Spleen (tissue), 11 donors: Measurements from ENCODE around the gene MRPS22. TPM values are rescaled to one million over a fixed set of nuclear protein-coding genes. Genes with fewer than 3 reads are reported as not detected.

ENCODE experiments used
- DNase-seq: peaks from one replicate; pipeline ENCODE4 v3.0.0-alpha.2; 2020
- H3K27ac ChIP-seq, 8 donors: fragments of 200-600 bp; sonication (generic) in 7 of 8; 1 replicate in 4 of 8; 2 replicates in 4 of 8; pipeline versions ENCODE4 v1.5.0 to v1.8.0; 2016 to 2021; ENCODE audit warnings: inconsistent platforms in 4 of 8, mild to moderate bottlenecking in 4 of 8, moderate library complexity in 1 of 8
- H3K27me3 ChIP-seq, 7 donors: fragments of 200-600 bp; sonication (generic) in 6 of 7; replicated peaks in 1 of 7; 1 replicate in 4 of 7; 2 replicates in 3 of 7; pipeline versions ENCODE4 v1.5.0 to v1.8.0; 2016 to 2021; ENCODE audit warnings: inconsistent platforms in 3 of 7, mild to moderate bottlenecking in 1 of 7
- H3K36me3 ChIP-seq, 6 donors: fragments of 200-600 bp; sonication (generic) in 5 of 6; 1 replicate in 4 of 6; 2 replicates in 2 of 6; pipeline versions ENCODE4 v1.5.0 to v1.8.0; 2016 to 2021; ENCODE audit warnings: inconsistent platforms in 2 of 6
- H3K4me1 ChIP-seq, 6 donors: fragments of 200-600 bp; sonication (generic) in 5 of 6; 1 replicate in 3 of 6; 2 replicates in 3 of 6; pipeline versions ENCODE4 v1.5.0 to v1.8.0; 2016 to 2021; ENCODE audit warnings: inconsistent platforms in 3 of 6
- H3K4me3 ChIP-seq, 8 donors: fragments of 200-600 bp; sonication (generic) in 7 of 8; 1 replicate in 4 of 8; 2 replicates in 4 of 8; pipeline versions ENCODE4 v1.5.0 to v1.8.0; 2016 to 2021; ENCODE audit warnings: inconsistent platforms in 4 of 8, mild to moderate bottlenecking in 4 of 8, moderate library complexity in 2 of 8
- H3K9me3 ChIP-seq, 8 donors: fragments of 200-600 bp; sonication (generic) in 7 of 8; 1 replicate in 4 of 8; 2 replicates in 4 of 8; pipeline versions ENCODE4 v1.5.0 to v1.8.0; 2016 to 2021; ENCODE audit warnings: inconsistent platforms in 4 of 8
- CTCF ChIP-seq, 11 experiments: fragments of 200-600 bp in 7 of 11; fragments of 450-650 bp in 4 of 11; sonication (generic) in 4 of 11; IDR thresholded peaks in 8 of 11; conservative IDR thresholded peaks in 3 of 11; 1 replicate in 7 of 11; 2 replicates in 4 of 11; pipeline versions ENCODE4 v1.4.0 to v1.8.0; 2016 to 2021; ENCODE audit warnings: antibody characterized with exemption in 11 of 11, inconsistent platforms in 4 of 11, mild to moderate bottlenecking in 1 of 11
- POLR2A ChIP-seq, 3 donors: fragments of 450-650 bp; IDR thresholded peaks; one replicate each; pipeline ENCODE4 v1.5.1; 2017; ENCODE audit warnings: antibody characterized with exemption in 3 of 3, mild to moderate bottlenecking in 1 of 3
- POLR2AphosphoS5 ChIP-seq, 3 donors: sonication (generic); formaldehyde crosslinking; IDR thresholded peaks; one replicate each; pipeline ENCODE4 v1.5.1; 2017; ENCODE audit warnings: antibody characterized with exemption in 3 of 3
- WGBS, 5 donors: extraction: QIAGEN DNeasy Blood & Tissue Kit in 3 of 5; methylation state at CpG; one replicate each; pipeline versions ENCODE4 v1.1.5 to v1.1.7; 2013 to 2018; 5-methylcytosine and 5-hydroxymethylcytosine counted together
- intact Hi-C: fragments of 100-400 bp; cut with DNase I; formaldehyde crosslinking; loops from one replicate; pipeline ENCODE4 v1.15.0; 2023; ENCODE audit warnings: low total_unique reads
- polyA plus RNA-seq, 3 donors: library from polyadenylated mRNA; stranded (reverse); fragments of 200-250 nt; gene quantifications; one replicate each; pipeline ENCODE4 v1.2.1, GENCODE V29; 2013
- total RNA-seq, 7 donors: library from RNA; depleted of rRNA in 3 of 7; stranded (reverse); fragments of >200 nt in 3 of 7; fragmentation: NEBNext Ultra II Directional in 4 of 7; extraction: Animal tissue kit (Norgen Biotek cat#: 25700) in 4 of 7; gene quantifications; one replicate each; pipeline versions ENCODE4 v1.1.0 to v1.2.1, GENCODE V29; 2016 to 2021
- donor health status: healthy with polysubstance abuse.
- donor health status: DM: no; HTN: no; CAD: no; lungs with moderate emphysema.
- donor health status: DM: no; HTN: no; CAD: no.
- donor health status: Bipolar disorder and iron deficiency.
- donor health status: healthy.
- donor health status: DM: no; HTN: no; CAD: no.
- donor health status: DM: yes; HTN: yes; CAD: no.

Gene MRPS22
- total and polyA plus RNA-seq, 10 donors, result 24.8 to 53.2 (median 30.9) TPM

- peaks cover 2 to 59% (median 47%) of the 10 kb centered on the region in 6 donors for H3K36me3 ChIP-seq
Measured at GRCh38 chr3:139346771-139347170, 3.0 kb downstream of the MRPS22 start.

GRCh38 chr3:139353920-139354556 lies 10.2 kb downstream of the MRPS22 start:
- H3K4me1 ChIP-seq, result no peaks in the 10 kb centered on the region
- no peaks in the 10 kb centered on the region for H3K27me3 ChIP-seq
- H3K36me3 ChIP-seq, result peaks cover 2 to 100% (median 98%) of the 10 kb centered on the region in 6 donors
- H3K9me3 ChIP-seq, result no peaks in the 10 kb centered on the region
- peak in 3 of 11 experiments; percentile 23 to 44 (median 35) for TF ChIP-seq CTCF (IDR thresholded peaks at IDR 0.05 in 8 of 11, conservative IDR thresholded peaks at IDR 0.05 in 3 of 11)
- no peak for TF ChIP-seq POLR2A (IDR thresholded peaks at IDR 0.05)
- no peak for TF ChIP-seq POLR2AphosphoS5 (IDR thresholded peaks at IDR 0.05)
- H3K27ac ChIP-seq, result no peak overlapping the region
- WGBS, 5 donors, result 84 to 91% (median 89%) methylated on average over 3 of the region's 3 CpGs
- no peak for DNase-seq
- intact Hi-C loops, result no loop called here
- no peak overlapping the region for H3K4me3 ChIP-seq

More at GRCh38 chr3:139346771-139347170, 3.0 kb downstream of the MRPS22 start:
- Histone ChIP-seq H3K9me3 (no peaks in the 10 kb centered on the region), H3K4me3 (no peak overlapping the region), H3K27ac (no peak overlapping the region), H3K4me1 (peaks cover 13 to 38% (median 29%) of the 10 kb centered on the region in 6 donors), H3K27me3 (no peaks in the 10 kb centered on the region)
- 87 to 98% (median 93%) methylated on average over 2 of the region's 2 CpGs for WGBS, 5 donors
- intact Hi-C loops, result no loop called here
- DNase-seq, result no peak
- TF ChIP-seq POLR2A (IDR thresholded peaks at IDR 0.05), result no peak
- no peak for TF ChIP-seq CTCF (IDR thresholded peaks at IDR 0.05 in 8 of 11, conservative IDR thresholded peaks at IDR 0.05 in 3 of 11)
- no peak for TF ChIP-seq POLR2AphosphoS5 (IDR thresholded peaks at IDR 0.05)

GRCh38 chr3:139354661-139355060 lies 10.8 kb downstream of the MRPS22 start:
- H3K27ac ChIP-seq, result no peak overlapping the region
- H3K36me3 ChIP-seq, result peaks cover 2 to 100% (median 98%) of the 10 kb centered on the region in 6 donors
- H3K9me3 ChIP-seq, result no peaks in the 10 kb centered on the region
- H3K27me3 ChIP-seq, result no peaks in the 10 kb centered on the region
- H3K4me3 ChIP-seq, result no peak overlapping the region
- 93 to 97% (median 95%) methylated on average over 4 of the region's 4 CpGs for WGBS, 5 donors
- no peak for DNase-seq
- H3K4me1 ChIP-seq, result no peaks in the 10 kb centered on the region
- intact Hi-C loops, result no loop called here
- no peak for TF ChIP-seq POLR2A (IDR thresholded peaks at IDR 0.05)
- TF ChIP-seq POLR2AphosphoS5 (IDR thresholded peaks at IDR 0.05), result peak in 1 of 3 donors; percentile 7

- H3K27me3 ChIP-seq, result no peaks in the 10 kb centered on the region
- peaks cover 2 to 100% (median 99%) of the 10 kb centered on the region in 6 donors for H3K36me3 ChIP-seq
- no peaks in the 10 kb centered on the region for H3K4me1 ChIP-seq
- TF ChIP-seq CTCF (IDR thresholded peaks at IDR 0.05 in 8 of 11, conservative IDR thresholded peaks at IDR 0.05 in 3 of 11) (no peak), POLR2AphosphoS5 (IDR thresholded peaks at IDR 0.05) (no peak), POLR2A (IDR thresholded peaks at IDR 0.05) (no peak)
- H3K4me3 ChIP-seq, result no peak overlapping the region
- WGBS, 5 donors, result 74 to 90% (median 80%) methylated on average over 4 of the region's 4 CpGs
- no peak overlapping the region for H3K27ac ChIP-seq
- intact Hi-C loops, result no loop called here
- no peaks in the 10 kb centered on the region for H3K9me3 ChIP-seq
- no peak for DNase-seq
Measured at GRCh38 chr3:139355476-139355875, 11.7 kb downstream of the MRPS22 start.
